PC-3 (cell line): Measurements from ENCODE around the gene MYH14. TPM values are rescaled to one million over a fixed set of nuclear protein-coding genes. Genes with fewer than 3 reads are reported as not detected.

Source experiments
- ATAC-seq: fragments of 200-7000 bp; cut with Tn5 transposase; 2 replicates; pipeline ENCODE4 v1.9.1; 2020; ENCODE audit warnings: mild to moderate bottlenecking, moderate library complexity
- BruUV-seq: library from RNA; stranded (reverse); fragments of 400-500 nt; replicated peaks from 2 replicates; lab custom pipeline; 2021; lab: Mats Ljungman, UMichigan
- CTCF ChIA-PET: fragments of 300-600 bp; sonication (Branson Sonifier 250); formaldehyde crosslinking; loops from one replicate; lab custom pipeline; 2022; ENCODE audit warnings: antibody characterized with exemption; lab: Charles Lee
- POLR2A ChIA-PET: fragments of 300-600 bp; sonication (Branson Sonifier 250); formaldehyde crosslinking; loops from one replicate; lab custom pipeline; 2022; ENCODE audit warnings: antibody characterized with exemption; ENCODE audit not compliant: unreplicated experiment; lab: Charles Lee
- DNase-seq: peaks from one replicate; pipeline ENCODE4 v3.0.0-alpha.2; 2015
- H2AFZ ChIP-seq: fragments of 300-600 bp; sonication (generic); 2 replicates; pipeline ENCODE4 v1.6.0; 2016; ENCODE audit warnings: antibody characterized with exemption, low read length
- H3F3A ChIP-seq: fragments of 300-600 bp; sonication (generic); one replicate; pipeline ENCODE4 v1.6.0; 2017; ENCODE audit warnings: antibody characterized with exemption, low read length, control low read depth, mild to moderate bottlenecking; ENCODE audit not compliant: unreplicated experiment
- H3K27ac ChIP-seq: fragments of 300-600 bp; sonication (generic); 2 replicates; pipeline ENCODE4 v1.5.1; 2016; ENCODE audit warnings: mild to moderate bottlenecking, low read length
- H3K27me3 ChIP-seq: fragments of 300-600 bp; sonication (generic); 2 replicates; pipeline ENCODE4 v1.6.1; 2016; ENCODE audit warnings: low read length, mixed read lengths
- H3K36me3 ChIP-seq: fragments of 300-600 bp; sonication (generic); 2 replicates; pipeline ENCODE4 v1.6.1; 2016; ENCODE audit warnings: low read depth, mixed run types, low read length, mixed read lengths
- H3K4me1 ChIP-seq: fragments of 300-600 bp; sonication (generic); 2 replicates; pipeline ENCODE4 v1.5.1; 2016; ENCODE audit warnings: low read length; ENCODE audit not compliant: insufficient read depth
- H3K4me2 ChIP-seq: fragments of 300-600 bp; sonication (generic); 2 replicates; pipeline ENCODE4 v1.6.0; 2016; ENCODE audit warnings: low read length
- H3K4me3 ChIP-seq: fragments of 300-600 bp; sonication (generic); 2 replicates; pipeline ENCODE4 v1.5.1; 2016; ENCODE audit warnings: mild to moderate bottlenecking, low read length, mixed read lengths
- H3K79me2 ChIP-seq: fragments of 300-600 bp; sonication (generic); 2 replicates; pipeline ENCODE4 v1.6.1; 2017; ENCODE audit warnings: low read length, mixed read lengths
- H3K9ac ChIP-seq: fragments of 300-600 bp; sonication (generic); 2 replicates; pipeline ENCODE4 v1.6.0; 2016; ENCODE audit warnings: mild to moderate bottlenecking, low read length
- H3K9me2 ChIP-seq: fragments of 300-600 bp; sonication (generic); replicated peaks from 2 replicates; pipeline ENCODE4 v1.6.1; 2016; ENCODE audit warnings: mixed run types, low read length, mixed read lengths
- H3K9me3 ChIP-seq: fragments of 300-600 bp; sonication (generic); 2 replicates; pipeline ENCODE4 v1.6.1; 2016; ENCODE audit warnings: low read length, mixed read lengths
- H4K20me1 ChIP-seq: fragments of 300-600 bp; sonication (generic); 2 replicates; pipeline ENCODE4 v1.6.1; 2016; ENCODE audit warnings: low read length, mixed read lengths
- EZH2 ChIP-seq: fragments of 300-600 bp; sonication (generic); IDR thresholded peaks from one replicate; pipeline ENCODE4 v1.6.1; 2017; ENCODE audit warnings: antibody characterized with exemption, mild to moderate bottlenecking, low read length; ENCODE audit not compliant: unreplicated experiment
- EZH2phosphoT487 ChIP-seq: fragments of 300-600 bp; sonication (generic); IDR thresholded peaks from 2 replicates; pipeline ENCODE4 v1.6.1; 2018; ENCODE audit warnings: mild to moderate bottlenecking, antibody characterized with exemption, low read length, borderline replicate concordance
- intact Hi-C: fragments of 100-400 bp; cut with micrococcal nuclease; formaldehyde crosslinking; loops from 2 replicates; pipeline ENCODE4 v1.9.0; 2023
- total RNA-seq: library from RNA; depleted of rRNA; stranded (reverse); fragments of >200 nt; gene quantifications from 2 replicates; pipeline ENCODE4 v1.2.3, GENCODE V29; 2014
- TF ChIP-seq, protein P1 (sequence below): fragments of 300-600 bp; sonication (generic); conservative IDR thresholded peaks from 2 replicates; pipeline ENCODE4 v1.5.1; 2017; ENCODE audit warnings: antibody characterized with exemption, low read depth, mild to moderate bottlenecking, low read length

The MYH14 gene
- total RNA-seq, 1 experiment from 2014 or later, result 20.2 TPM

DNA sequence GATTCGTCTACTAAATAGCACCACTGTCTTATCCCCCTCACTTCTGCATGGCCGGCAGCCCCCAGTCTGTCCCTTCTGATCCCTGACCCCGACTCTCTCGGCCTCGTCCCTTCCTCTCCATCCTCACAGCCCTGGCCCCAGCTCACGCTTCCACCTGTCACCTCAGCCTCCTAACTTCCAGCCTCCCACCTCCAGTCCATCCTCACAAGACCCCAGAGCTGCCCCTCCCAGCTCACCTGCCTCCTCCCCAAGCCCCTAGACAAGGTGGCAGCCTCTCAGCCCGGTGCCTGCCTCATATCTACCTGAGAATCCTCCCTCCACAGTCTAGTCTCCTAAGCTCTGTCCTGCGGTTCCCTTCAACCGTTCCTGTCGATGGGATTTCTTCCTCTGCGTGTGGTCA, 115.7 kb downstream of the MYH14 start:
- DNase-seq (no peak), ATAC-seq (no peak)
- Histone ChIP-seq H4K20me1 (no peaks in the 10 kb centered on the region), H3K27ac (no peak overlapping the region), H3K9me3 (no peaks in the 10 kb centered on the region), H3K4me1 (peaks cover 4% of the 10 kb centered on the region; the same call in 1 of the 2 replicates), H2AFZ (no peak overlapping the region), H3K36me3 (no peaks in the 10 kb centered on the region), H3K79me2 (no peaks in the 10 kb centered on the region), H3K4me3 (no peak overlapping the region), H3K27me3 (peaks cover 16% of the 10 kb centered on the region), H3K9me2 (no peaks in the 10 kb centered on the region), H3F3A (no peaks in the 10 kb centered on the region), H3K4me2 (no peak overlapping the region), H3K9ac (no peak overlapping the region)
- TF ChIP-seq, protein P1, sequence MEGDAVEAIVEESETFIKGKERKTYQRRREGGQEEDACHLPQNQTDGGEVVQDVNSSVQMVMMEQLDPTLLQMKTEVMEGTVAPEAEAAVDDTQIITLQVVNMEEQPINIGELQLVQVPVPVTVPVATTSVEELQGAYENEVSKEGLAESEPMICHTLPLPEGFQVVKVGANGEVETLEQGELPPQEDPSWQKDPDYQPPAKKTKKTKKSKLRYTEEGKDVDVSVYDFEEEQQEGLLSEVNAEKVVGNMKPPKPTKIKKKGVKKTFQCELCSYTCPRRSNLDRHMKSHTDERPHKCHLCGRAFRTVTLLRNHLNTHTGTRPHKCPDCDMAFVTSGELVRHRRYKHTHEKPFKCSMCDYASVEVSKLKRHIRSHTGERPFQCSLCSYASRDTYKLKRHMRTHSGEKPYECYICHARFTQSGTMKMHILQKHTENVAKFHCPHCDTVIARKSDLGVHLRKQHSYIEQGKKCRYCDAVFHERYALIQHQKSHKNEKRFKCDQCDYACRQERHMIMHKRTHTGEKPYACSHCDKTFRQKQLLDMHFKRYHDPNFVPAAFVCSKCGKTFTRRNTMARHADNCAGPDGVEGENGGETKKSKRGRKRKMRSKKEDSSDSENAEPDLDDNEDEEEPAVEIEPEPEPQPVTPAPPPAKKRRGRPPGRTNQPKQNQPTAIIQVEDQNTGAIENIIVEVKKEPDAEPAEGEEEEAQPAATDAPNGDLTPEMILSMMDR, result no peak
- TF ChIP-seq EZH2 (no peak), EZH2phosphoT487 (no peak)
- intact Hi-C loops, result no loop called here
- BruUV-seq, result no TSS peak
- POLR2A ChIA-PET, result no interaction called here
- CTCF ChIA-PET, result no interaction called here

DNA sequence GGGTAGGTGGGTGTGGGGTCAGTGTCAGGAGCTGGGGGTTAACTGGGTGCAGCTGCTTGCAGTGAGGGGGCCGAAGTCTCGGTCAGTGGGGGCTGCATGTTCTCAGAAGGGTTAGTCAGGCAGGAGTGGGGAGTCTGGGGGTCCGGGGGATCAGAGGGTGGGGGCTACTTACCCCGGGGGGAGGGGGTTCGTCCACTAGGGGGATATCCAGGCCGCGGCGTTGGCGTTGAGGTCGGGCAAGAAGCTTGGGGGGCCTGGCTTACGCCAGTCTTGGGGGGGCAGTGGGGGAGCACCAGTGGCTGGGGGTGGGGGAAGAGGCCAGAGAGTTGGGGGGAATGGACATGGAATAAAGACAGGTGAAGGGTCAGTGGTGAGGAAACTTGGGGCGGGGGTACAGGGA, 116.6 kb downstream of the MYH14 start:
- no peak for DNase-seq
- Histone ChIP-seq H3K4me1 (no peaks in the 10 kb centered on the region), H3K79me2 (no peaks in the 10 kb centered on the region), H3K36me3 (no peaks in the 10 kb centered on the region), H3F3A (no peaks in the 10 kb centered on the region), H4K20me1 (peaks cover 6% of the 10 kb centered on the region; the same call in 1 of the 2 replicates), H3K4me3 (no peak overlapping the region), H3K9ac (no peak overlapping the region), H3K4me2 (no peak overlapping the region), H3K27me3 (peaks cover 7% of the 10 kb centered on the region), H3K9me3 (no peaks in the 10 kb centered on the region), H3K27ac (no peak overlapping the region), H3K9me2 (no peaks in the 10 kb centered on the region), H2AFZ (no peak overlapping the region)
- intact Hi-C loops, result no loop called here
- TF ChIP-seq EZH2 (no peak), EZH2phosphoT487 (no peak)
- TF ChIP-seq, protein P1, result no peak
- ATAC-seq, result no peak
- POLR2A ChIA-PET, result no interaction called here
- no TSS peak for BruUV-seq
- CTCF ChIA-PET, result no interaction called here

DNA sequence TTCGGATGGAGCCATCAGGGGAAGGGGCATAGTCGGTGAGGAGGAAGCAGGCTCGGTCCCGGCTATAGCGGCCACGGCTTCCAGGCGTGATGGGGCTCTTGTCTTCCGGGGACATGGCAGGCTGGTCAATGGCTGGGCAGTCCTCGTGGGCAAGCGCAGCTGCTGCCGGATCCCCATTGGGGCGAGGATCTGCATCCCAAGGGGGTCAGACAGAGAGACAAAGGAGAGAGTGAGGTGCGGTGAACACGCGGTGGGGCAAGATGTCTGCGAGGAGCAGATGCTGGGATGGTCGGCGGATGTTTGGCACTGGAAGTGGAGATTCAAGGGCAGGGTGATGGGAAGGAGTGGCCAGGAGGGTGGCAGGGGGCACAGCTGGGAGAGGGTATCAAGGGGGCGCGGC, 117.2 kb downstream of the MYH14 start:
- H3K4me2 ChIP-seq, result no peak overlapping the region
- no peak overlapping the region for H3K27ac ChIP-seq
- no peak overlapping the region for H3K9ac ChIP-seq
- H4K20me1 ChIP-seq, result peaks cover 8% of the 10 kb centered on the region; the same call in 1 of the 2 replicates
- ChIA-PET CTCF (no interaction called here), POLR2A (no interaction called here)
- H3K4me1 ChIP-seq, result no peaks in the 10 kb centered on the region
- H3K9me3 ChIP-seq, result no peaks in the 10 kb centered on the region
- ATAC-seq, result no peak
- BruUV-seq, result no TSS peak
- no peak for TF ChIP-seq EZH2phosphoT487
- TF ChIP-seq, protein P1, result no peak
- H3K36me3 ChIP-seq, result no peaks in the 10 kb centered on the region
- intact Hi-C loops, result no loop called here
- no peak overlapping the region for H2AFZ ChIP-seq
- no peaks in the 10 kb centered on the region for H3F3A ChIP-seq
- no peak overlapping the region for H3K4me3 ChIP-seq
- H3K27me3 ChIP-seq, result peaks cover 4% of the 10 kb centered on the region; the same call in 1 of the 2 replicates
- H3K79me2 ChIP-seq, result no peaks in the 10 kb centered on the region
- no peaks in the 10 kb centered on the region for H3K9me2 ChIP-seq
- DNase-seq, result no peak
